ENCODE data around the gene CCDC89. TPM values are rescaled to one million over a fixed set of nuclear protein-coding genes. Genes with fewer than 3 reads are reported as not detected.
"Not testable (repeated sequence)": the region's sequence is repeated elsewhere in the genome, so short reads cannot be mapped to it uniquely, and the experiment has no call there.

Gene CCDC89
- total RNA-seq, 1 donor from 2014 or later, result not detected

GRCh38 chr11:85679576-85679975 lies 6.4 kb downstream of the CCDC89 start:
- H3K27ac Mint-ChIP-seq, result no peak overlapping the region
- H3K36me3 Mint-ChIP-seq (ENCODE audit: low read depth), result peaks cover 7% of the 10 kb centered on the region
- peaks cover 5% of the 10 kb centered on the region for H3K9me3 Mint-ChIP-seq
- no peak for DNase-seq (ENCODE audit: low spot score)
- intact Hi-C loops (cut with micrococcal nuclease), result no loop called here
- H3K27me3 Mint-ChIP-seq (ENCODE audit: low read depth), result peaks cover 13% of the 10 kb centered on the region
- peaks cover 17% of the 10 kb centered on the region for H3K4me1 Mint-ChIP-seq (ENCODE audit: low read depth)
- H3K4me3 Mint-ChIP-seq (ENCODE audit: low read depth), result no peak overlapping the region

GRCh38 chr11:85673393-85673792 lies 12.6 kb downstream of the CCDC89 start:
- H3K36me3 Mint-ChIP-seq (ENCODE audit: low read depth), result peaks cover 8% of the 10 kb centered on the region
- peaks cover 2% of the 10 kb centered on the region for H3K27me3 Mint-ChIP-seq (ENCODE audit: low read depth)
- no peak overlapping the region for H3K4me3 Mint-ChIP-seq (ENCODE audit: low read depth)
- no peak for DNase-seq (ENCODE audit: low spot score)
- peaks cover 16% of the 10 kb centered on the region for H3K9me3 Mint-ChIP-seq
- intact Hi-C loops (cut with micrococcal nuclease), result no loop called here
- peaks cover 9% of the 10 kb centered on the region for H3K4me1 Mint-ChIP-seq (ENCODE audit: low read depth)
- H3K27ac Mint-ChIP-seq, result no peak overlapping the region

- Mint-ChIP-seq H3K27me3 (ENCODE audit: low read depth) (no peaks in the 10 kb centered on the region), H3K36me3 (ENCODE audit: low read depth) (peaks cover 8% of the 10 kb centered on the region), H3K9me3 (peaks cover 16% of the 10 kb centered on the region), H3K27ac (no peak overlapping the region), H3K4me1 (ENCODE audit: low read depth) (peaks cover 9% of the 10 kb centered on the region), H3K4me3 (ENCODE audit: low read depth) (no peak overlapping the region)
- intact Hi-C loops (cut with micrococcal nuclease), result no loop called here
- no peak for DNase-seq (ENCODE audit: low spot score)
Measured at GRCh38 chr11:85672105-85672902, 13.7 kb downstream of the CCDC89 start.

- H3K4me3 Mint-ChIP-seq (ENCODE audit: low read depth); DNase-seq (ENCODE audit: low spot score); H3K36me3 Mint-ChIP-seq (ENCODE audit: low read depth); intact Hi-C loops (cut with micrococcal nuclease); H3K27me3 Mint-ChIP-seq (ENCODE audit: low read depth); H3K27ac Mint-ChIP-seq; H3K4me1 Mint-ChIP-seq (ENCODE audit: low read depth): not testable (repeated sequence)
- peaks cover 16% of the 10 kb centered on the region for H3K9me3 Mint-ChIP-seq
Measured at GRCh38 chr11:85670949-85671663, 14.9 kb downstream of the CCDC89 start.

- H3K4me3 Mint-ChIP-seq (ENCODE audit: low read depth), result no peak overlapping the region
- peaks cover 13% of the 10 kb centered on the region for H3K4me1 Mint-ChIP-seq (ENCODE audit: low read depth)
- H3K36me3 Mint-ChIP-seq (ENCODE audit: low read depth), result peaks cover 12% of the 10 kb centered on the region
- no peak for DNase-seq (ENCODE audit: low spot score)
- no peak overlapping the region for H3K27ac Mint-ChIP-seq
- H3K9me3 Mint-ChIP-seq, result peaks cover 5% of the 10 kb centered on the region
- no peaks in the 10 kb centered on the region for H3K27me3 Mint-ChIP-seq (ENCODE audit: low read depth)
- intact Hi-C loops (cut with micrococcal nuclease), result no loop called here
Measured at GRCh38 chr11:85668157-85668556, 17.8 kb downstream of the CCDC89 start.

- DNase-seq (ENCODE audit: low spot score), result no peak
- Mint-ChIP-seq H3K36me3 (ENCODE audit: low read depth) (peaks cover 20% of the 10 kb centered on the region), H3K4me3 (ENCODE audit: low read depth) (no peak overlapping the region), H3K27ac (no peak overlapping the region), H3K27me3 (ENCODE audit: low read depth) (no peaks in the 10 kb centered on the region), H3K9me3 (no peaks in the 10 kb centered on the region), H3K4me1 (ENCODE audit: low read depth) (peaks cover 16% of the 10 kb centered on the region)
- intact Hi-C loops (cut with micrococcal nuclease), result no loop called here
Measured at GRCh38 chr11:85666687-85667086, 19.3 kb downstream of the CCDC89 start.

- Mint-ChIP-seq H3K4me3 (ENCODE audit: low read depth) (peak overlapping the region; percentile 31), H3K27me3 (ENCODE audit: low read depth) (no peaks in the 10 kb centered on the region), H3K27ac (peak overlapping the region; percentile 35), H3K9me3 (no peaks in the 10 kb centered on the region), H3K36me3 (ENCODE audit: low read depth) (peaks cover 30% of the 10 kb centered on the region), H3K4me1 (ENCODE audit: low read depth) (peaks cover 24% of the 10 kb centered on the region)
- intact Hi-C loops (cut with micrococcal nuclease), result loop anchor here (1.0 to 2.0 kb wide), 3 partner anchors 85 to 579 kb away; partner anchors contain the start of gene EED
- no peak for DNase-seq (ENCODE audit: low spot score)
Measured at GRCh38 chr11:85665733-85666132, 20.3 kb downstream of the CCDC89 start.

GRCh38 chr11:85664615-85665481 lies 21.1 kb downstream of the CCDC89 start, which contains the start of gene CREBZF:
TSS of gene CREBZF (minus strand) at chr11:85665129. CDS start at chr11:85664875, 254 bp downstream.
- H3K27ac Mint-ChIP-seq, result peak within 1 kb of the TSS; percentile 96
- H3K36me3 Mint-ChIP-seq (ENCODE audit: low read depth), result peaks cover 38% of the 10 kb centered on the region
- peak within 1 kb of the TSS; percentile 99 for H3K4me3 Mint-ChIP-seq (ENCODE audit: low read depth)
- no peaks in the 10 kb centered on the region for H3K9me3 Mint-ChIP-seq
- intact Hi-C loops (cut with micrococcal nuclease), result loop anchor here (1.0 to 5.0 kb wide), 7 partner anchors 37 to 637 kb away; partner anchors contain the start of genes EED, HIKESHI, PICALM and TMEM126B
- peak; percentile 94 for DNase-seq (ENCODE audit: low spot score)
- no peaks in the 10 kb centered on the region for H3K27me3 Mint-ChIP-seq (ENCODE audit: low read depth)
- H3K4me1 Mint-ChIP-seq (ENCODE audit: low read depth), result peaks cover 33% of the 10 kb centered on the region

- intact Hi-C loops (cut with micrococcal nuclease), result loop anchor here (1.0 to 5.0 kb wide), 6 partner anchors 16 to 638 kb away; partner anchors contain the start of genes EED, HIKESHI, PICALM and TMEM126B
- H3K27ac Mint-ChIP-seq, result peak overlapping the region; percentile 96
- peaks cover 45% of the 10 kb centered on the region for H3K36me3 Mint-ChIP-seq (ENCODE audit: low read depth)
- peak overlapping the region; percentile 99 for H3K4me3 Mint-ChIP-seq (ENCODE audit: low read depth)
- H3K9me3 Mint-ChIP-seq, result no peaks in the 10 kb centered on the region
- peak; percentile 86 for DNase-seq (ENCODE audit: low spot score)
- no peaks in the 10 kb centered on the region for H3K27me3 Mint-ChIP-seq (ENCODE audit: low read depth)
- peaks cover 38% of the 10 kb centered on the region for H3K4me1 Mint-ChIP-seq (ENCODE audit: low read depth)
Measured at GRCh38 chr11:85663753-85664614, 22.0 kb downstream of the CCDC89 start.

- Mint-ChIP-seq H3K4me3 (ENCODE audit: low read depth) (peak overlapping the region; percentile 99), H3K4me1 (ENCODE audit: low read depth) (peaks cover 44% of the 10 kb centered on the region), H3K27me3 (ENCODE audit: low read depth) (no peaks in the 10 kb centered on the region), H3K36me3 (ENCODE audit: low read depth) (peaks cover 53% of the 10 kb centered on the region), H3K27ac (peak overlapping the region; percentile 96), H3K9me3 (no peaks in the 10 kb centered on the region)
- DNase-seq (ENCODE audit: low spot score), result no peak
- intact Hi-C loops (cut with micrococcal nuclease), result loop anchor here (1.0 to 5.0 kb wide), 3 partner anchors 15 to 404 kb away; partner anchors contain the start of gene PICALM
Measured at GRCh38 chr11:85663080-85663752, 22.8 kb downstream of the CCDC89 start.

- Mint-ChIP-seq H3K4me1 (ENCODE audit: low read depth) (peaks cover 45% of the 10 kb centered on the region), H3K9me3 (no peaks in the 10 kb centered on the region), H3K4me3 (ENCODE audit: low read depth) (peak overlapping the region; percentile 67), H3K27me3 (ENCODE audit: low read depth) (no peaks in the 10 kb centered on the region), H3K27ac (no peak overlapping the region), H3K36me3 (ENCODE audit: low read depth) (peaks cover 59% of the 10 kb centered on the region)
- DNase-seq (ENCODE audit: low spot score), result no peak
- intact Hi-C loops (cut with micrococcal nuclease), result loop anchor here (5.0 kb wide), 2 partner anchors 70 to 405 kb away; partner anchors contain the start of gene PICALM
Measured at GRCh38 chr11:85661972-85662664, 23.9 kb downstream of the CCDC89 start.

Data from activated T-helper 2 cell treated with anti-CD3 and anti-CD28 coated beads, Interferon-gamma antibody, Interleukin-2, Interleukin-4, amounts not matched to agents 10 μg/mL and 5 μg/mL and 100 μg/mL, durations not matched to agents 14 hours and 24 hours and 36 hours (primary cell).